ENCODE measurements around the gene CIBAR2. TPM values are rescaled to one million over a fixed set of nuclear protein-coding genes. Genes with fewer than 3 reads are reported as not detected.

CIBAR2 gene
- total RNA-seq, 1 donor from 2014 or later: not detected

DNA sequence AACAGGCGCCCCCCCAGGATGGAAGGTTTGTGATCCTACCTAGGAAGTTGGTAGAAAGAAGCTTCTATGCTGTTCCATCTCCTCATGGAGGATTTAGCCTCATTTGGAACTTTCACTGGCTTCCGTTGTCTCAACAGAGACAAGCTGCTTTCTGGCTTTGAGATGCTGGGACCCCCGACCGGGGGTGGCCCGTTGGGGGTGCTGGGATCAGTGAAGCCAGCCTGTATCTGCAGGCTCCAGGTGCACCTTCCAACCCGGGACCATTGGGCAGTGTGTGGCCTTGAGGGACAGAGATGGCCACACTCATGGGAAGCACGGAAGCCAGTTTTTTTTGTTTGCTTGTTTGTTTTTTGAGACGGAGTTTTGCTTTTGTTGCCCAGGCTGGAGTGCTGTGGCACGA lies 15.4 kb downstream of the CIBAR2 start:
- H3K4me3 ChIP-seq: no peak overlapping the region
- no peak for TF ChIP-seq CTCF (IDR thresholded peaks at IDR 0.05; ENCODE audit: borderline replicate concordance)
- no peak for DNase-seq
- no peaks in the 10 kb centered on the region for H3K36me3 ChIP-seq
- H3K9me3 ChIP-seq (replicated peaks): no peaks in the 10 kb centered on the region
- no peak overlapping the region for H3K27ac ChIP-seq (replicated peaks)
- H3K27me3 ChIP-seq (ENCODE audit: low read depth): peaks cover 58% of the 10 kb centered on the region
- intact Hi-C loops (cut with micrococcal nuclease): no loop called here
- H3K4me1 ChIP-seq: peaks cover 5% of the 10 kb centered on the region

DNA sequence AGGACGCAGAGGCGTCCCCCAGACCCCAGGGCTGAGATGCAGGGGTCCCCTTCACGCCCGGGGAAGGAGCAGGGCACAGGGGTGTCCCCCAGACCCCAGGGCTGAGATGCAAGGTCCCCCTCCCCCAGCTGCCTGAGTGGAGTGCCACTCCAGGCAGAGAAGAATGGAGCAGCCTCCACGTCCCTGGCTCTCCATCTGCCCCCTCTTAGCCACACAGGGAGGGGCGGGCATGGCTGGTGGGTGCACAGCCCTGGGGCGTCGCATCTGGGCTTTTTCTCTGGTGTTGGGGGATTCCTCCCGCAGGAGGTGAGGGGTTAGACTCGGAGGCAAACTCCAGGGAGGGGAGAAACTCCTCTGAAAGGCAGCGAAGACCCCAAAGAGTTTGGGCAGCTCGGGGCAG lies 17.5 kb downstream of the CIBAR2 start:
- no peak overlapping the region for H3K27ac ChIP-seq (replicated peaks)
- DNase-seq: no peak
- intact Hi-C loops (cut with micrococcal nuclease): no loop called here
- H3K27me3 ChIP-seq (ENCODE audit: low read depth): peaks cover 58% of the 10 kb centered on the region
- H3K9me3 ChIP-seq (replicated peaks): no peaks in the 10 kb centered on the region
- TF ChIP-seq CTCF (IDR thresholded peaks at IDR 0.05; ENCODE audit: borderline replicate concordance): no peak
- H3K36me3 ChIP-seq: no peaks in the 10 kb centered on the region
- H3K4me1 ChIP-seq: peaks cover 19% of the 10 kb centered on the region
- no peak overlapping the region for H3K4me3 ChIP-seq

GRCh38 chr16:85094176-85094805 lies 18.0 kb downstream of the CIBAR2 start:
- Histone ChIP-seq H3K36me3 (no peaks in the 10 kb centered on the region), H3K9me3 (replicated peaks) (no peaks in the 10 kb centered on the region), H3K4me1 (peaks cover 24% of the 10 kb centered on the region), H3K27ac (replicated peaks) (no peak overlapping the region), H3K27me3 (ENCODE audit: low read depth) (peaks cover 58% of the 10 kb centered on the region), H3K4me3 (no peak overlapping the region)
- TF ChIP-seq CTCF (IDR thresholded peaks at IDR 0.05; ENCODE audit: borderline replicate concordance): no peak
- intact Hi-C loops (cut with micrococcal nuclease): no loop called here
- no peak for DNase-seq

DNA sequence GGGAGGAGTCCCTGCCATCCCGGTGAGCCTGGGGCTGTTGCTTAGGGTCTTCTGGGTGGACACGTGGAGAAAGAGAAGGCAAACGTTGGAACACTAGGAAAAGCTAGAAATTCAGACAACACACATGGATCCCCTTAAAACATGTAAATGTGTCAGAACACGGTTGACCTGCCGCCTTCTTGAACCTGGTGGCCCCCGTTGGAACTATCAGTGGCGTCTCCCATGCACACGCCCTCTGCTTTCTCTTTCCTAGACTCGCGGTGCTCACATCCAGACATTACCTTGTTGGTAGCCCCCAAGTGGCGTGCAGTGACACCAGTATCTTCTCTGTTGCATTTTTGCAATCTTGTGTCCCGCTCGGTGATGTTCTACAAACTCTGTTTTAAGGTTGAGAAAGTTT lies 18.6 kb downstream of the CIBAR2 start:
- Histone ChIP-seq H3K4me1 (peaks cover 29% of the 10 kb centered on the region), H3K27ac (replicated peaks) (no peak overlapping the region), H3K36me3 (no peaks in the 10 kb centered on the region), H3K9me3 (replicated peaks) (no peaks in the 10 kb centered on the region), H3K4me3 (no peak overlapping the region), H3K27me3 (ENCODE audit: low read depth) (peaks cover 58% of the 10 kb centered on the region)
- no peak for TF ChIP-seq CTCF (IDR thresholded peaks at IDR 0.05; ENCODE audit: borderline replicate concordance)
- intact Hi-C loops (cut with micrococcal nuclease): no loop called here
- DNase-seq: no peak

- intact Hi-C loops (cut with micrococcal nuclease): no loop called here
- DNase-seq: no peak
- Histone ChIP-seq H3K4me3 (no peak overlapping the region), H3K36me3 (peaks cover 6% of the 10 kb centered on the region), H3K9me3 (replicated peaks) (no peaks in the 10 kb centered on the region), H3K27ac (replicated peaks) (no peak overlapping the region), H3K4me1 (peaks cover 29% of the 10 kb centered on the region), H3K27me3 (ENCODE audit: low read depth) (peaks cover 49% of the 10 kb centered on the region)
- no peak for TF ChIP-seq CTCF (IDR thresholded peaks at IDR 0.05; ENCODE audit: borderline replicate concordance)
Observed at GRCh38 chr16:85092851-85093250, 19.4 kb downstream of the CIBAR2 start.
